Esophagus muscularis mucosa (tissue), 4 donors: Measurements from ENCODE around the gene TBX15. TPM values are rescaled to one million over a fixed set of nuclear protein-coding genes. Genes with fewer than 3 reads are reported as not detected.

Experiments
- DNase-seq: peaks from one replicate; pipeline ENCODE4 v3.0.0-alpha.2; 2017; ENCODE audit errors: extremely low spot score
- H3K27ac ChIP-seq, 4 donors: fragments of 200-600 bp; sonication (generic); replicated peaks in 1 of 4; 1 replicate in 3 of 4; 2 replicates in 1 of 4; pipeline ENCODE4 v1.5.1; 2016 to 2019; ENCODE audit warnings: mild to moderate bottlenecking in 1 of 4
- H3K27me3 ChIP-seq, 4 donors: fragments of 200-600 bp; sonication (generic); one replicate each; pipeline versions ENCODE4 v1.5.1 to v1.6.0; 2016 to 2019
- H3K36me3 ChIP-seq, 4 donors: fragments of 200-600 bp; sonication (generic); one replicate each; pipeline ENCODE4 v1.5.1; 2016 to 2019
- H3K4me1 ChIP-seq, 4 donors: fragments of 200-600 bp; sonication (generic); one replicate each; pipeline ENCODE4 v1.5.1; 2016 to 2019
- H3K4me3 ChIP-seq, 4 donors: fragments of 200-600 bp; sonication (generic); 1 replicate in 2 of 4; 2 replicates in 2 of 4; pipeline ENCODE4 v1.5.1; 2016 to 2019; ENCODE audit warnings: mild to moderate bottlenecking in 4 of 4, moderate library complexity in 1 of 4
- H3K9me3 ChIP-seq, 4 donors: fragments of 200-600 bp; sonication (generic); 1 replicate in 3 of 4; 2 replicates in 1 of 4; pipeline ENCODE4 v1.5.1; 2016 to 2019
- EP300 ChIP-seq: sonication (generic); formaldehyde crosslinking; IDR thresholded peaks from one replicate; pipeline ENCODE4 v1.6.1; 2017; ENCODE audit warnings: antibody characterized with exemption
- POLR2A ChIP-seq: fragments of 450-650 bp; IDR thresholded peaks from one replicate; pipeline ENCODE4 v1.6.1; 2017; ENCODE audit warnings: antibody characterized with exemption, moderate library complexity, mild to moderate bottlenecking, low read depth
- POLR2AphosphoS5 ChIP-seq, 2 donors: sonication (generic); formaldehyde crosslinking; IDR thresholded peaks; one replicate each; pipeline ENCODE4 v1.6.1; 2017; ENCODE audit warnings: antibody characterized with exemption in 2 of 2
- WGBS: methylation state at CpG from one replicate; pipeline ENCODE4 v1.1.5; 2018; 5-methylcytosine and 5-hydroxymethylcytosine counted together
- intact Hi-C: fragments of 100-400 bp; cut with DNase I; formaldehyde crosslinking; loops from one replicate; pipeline ENCODE4 v1.15.1; 2023
- total RNA-seq, 4 donors: library from RNA; depleted of rRNA; stranded (reverse); fragments of >200 nt; gene quantifications; one replicate each; pipeline versions ENCODE4 v1.1.0 to v1.2.1, GENCODE V29; 2016
- TF ChIP-seq, protein P1 (sequence below), 3 experiments: fragments of 200-600 bp in 2 of 3; fragments of 450-650 bp in 1 of 3; sonication (generic) in 2 of 3; IDR thresholded peaks; one replicate each; pipeline ENCODE4 v1.5.1; 2017 to 2019; ENCODE audit warnings: antibody characterized with exemption in 3 of 3, mild to moderate bottlenecking in 2 of 3, moderate library complexity in 1 of 3

The TBX15 gene
- total RNA-seq, 4 donors from 2014 or later: 0.42 to 1.2 (median 0.79) TPM

- Histone ChIP-seq H3K27me3 (peaks cover 4 to 100% (median 87%) of the 10 kb centered on the region in 4 donors), H3K4me1 (peaks cover 32 to 62% (median 54%) of the 10 kb centered on the region in 4 donors), H3K4me3 (peak overlapping the region in 1 of 4 donors; percentile 36), H3K36me3 (no peaks in the 10 kb centered on the region), H3K9me3 (no peaks in the 10 kb centered on the region), H3K27ac (no peak overlapping the region)
- no peak for TF ChIP-seq POLR2A
- TF ChIP-seq, protein P1, sequence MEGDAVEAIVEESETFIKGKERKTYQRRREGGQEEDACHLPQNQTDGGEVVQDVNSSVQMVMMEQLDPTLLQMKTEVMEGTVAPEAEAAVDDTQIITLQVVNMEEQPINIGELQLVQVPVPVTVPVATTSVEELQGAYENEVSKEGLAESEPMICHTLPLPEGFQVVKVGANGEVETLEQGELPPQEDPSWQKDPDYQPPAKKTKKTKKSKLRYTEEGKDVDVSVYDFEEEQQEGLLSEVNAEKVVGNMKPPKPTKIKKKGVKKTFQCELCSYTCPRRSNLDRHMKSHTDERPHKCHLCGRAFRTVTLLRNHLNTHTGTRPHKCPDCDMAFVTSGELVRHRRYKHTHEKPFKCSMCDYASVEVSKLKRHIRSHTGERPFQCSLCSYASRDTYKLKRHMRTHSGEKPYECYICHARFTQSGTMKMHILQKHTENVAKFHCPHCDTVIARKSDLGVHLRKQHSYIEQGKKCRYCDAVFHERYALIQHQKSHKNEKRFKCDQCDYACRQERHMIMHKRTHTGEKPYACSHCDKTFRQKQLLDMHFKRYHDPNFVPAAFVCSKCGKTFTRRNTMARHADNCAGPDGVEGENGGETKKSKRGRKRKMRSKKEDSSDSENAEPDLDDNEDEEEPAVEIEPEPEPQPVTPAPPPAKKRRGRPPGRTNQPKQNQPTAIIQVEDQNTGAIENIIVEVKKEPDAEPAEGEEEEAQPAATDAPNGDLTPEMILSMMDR (IDR thresholded peaks at IDR 0.05): no peak
- TF ChIP-seq EP300: no peak
- no peak for TF ChIP-seq POLR2AphosphoS5 (IDR thresholded peaks at IDR 0.05)
- 46% methylated on average over 21 of the region's 22 CpGs for WGBS
- intact Hi-C loops: no loop called here
- no peak for DNase-seq
Measured at GRCh38 chr1:118983558-118984041, 4.5 kb downstream of the TBX15 start.

GRCh38 chr1:118982821-118983557 lies 5.2 kb downstream of the TBX15 start:
- H3K27me3 ChIP-seq: peaks cover 4 to 100% (median 81%) of the 10 kb centered on the region in 4 donors
- intact Hi-C loops: no loop called here
- no peak overlapping the region for H3K4me3 ChIP-seq
- H3K27ac ChIP-seq: no peak overlapping the region
- no peaks in the 10 kb centered on the region for H3K36me3 ChIP-seq
- no peak for DNase-seq
- H3K4me1 ChIP-seq: peaks cover 30 to 56% (median 48%) of the 10 kb centered on the region in 4 donors
- no peaks in the 10 kb centered on the region for H3K9me3 ChIP-seq
- no peak for TF ChIP-seq POLR2AphosphoS5 (IDR thresholded peaks at IDR 0.05)
- no peak for TF ChIP-seq POLR2A
- TF ChIP-seq EP300: no peak
- WGBS: 26% methylated on average over 26 of the region's 26 CpGs

- Histone ChIP-seq H3K27me3 (peaks cover 4 to 100% (median 73%) of the 10 kb centered on the region in 4 donors), H3K9me3 (no peaks in the 10 kb centered on the region), H3K4me3 (no peak overlapping the region), H3K27ac (no peak overlapping the region), H3K4me1 (peaks cover 23 to 49% (median 41%) of the 10 kb centered on the region in 4 donors), H3K36me3 (no peaks in the 10 kb centered on the region)
- intact Hi-C loops: no loop called here
- 59% methylated on average over 6 of the region's 6 CpGs for WGBS
- TF ChIP-seq POLR2A (no peak), POLR2AphosphoS5 (IDR thresholded peaks at IDR 0.05) (no peak), EP300 (no peak)
- TF ChIP-seq, protein P1 (IDR thresholded peaks at IDR 0.05): no peak
- no peak for DNase-seq
Measured at GRCh38 chr1:118982266-118982665, 5.9 kb downstream of the TBX15 start.

DNA sequence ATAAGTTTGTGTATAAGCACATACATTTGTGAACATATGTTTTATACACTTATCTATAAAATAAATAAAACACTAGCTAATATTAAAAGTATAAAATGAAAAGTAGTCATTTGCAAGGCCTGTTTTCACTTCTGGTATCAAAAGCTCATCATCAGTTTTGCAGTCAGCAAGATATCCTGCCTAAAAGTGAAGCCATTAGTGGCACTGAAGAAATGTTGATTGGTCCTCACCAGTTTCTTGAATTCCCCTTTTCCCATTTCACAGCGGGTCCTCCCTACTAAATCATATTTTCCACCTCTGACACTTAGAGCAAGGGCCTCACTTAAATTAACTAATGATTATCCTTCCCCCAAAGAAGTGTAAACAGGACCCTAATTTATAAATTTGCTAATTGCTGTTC lies 6.7 kb downstream of the TBX15 start:
- 23% methylated on average over 1 of the region's 1 CpG for WGBS
- Histone ChIP-seq H3K36me3 (no peaks in the 10 kb centered on the region), H3K27me3 (peaks cover 4 to 92% (median 65%) of the 10 kb centered on the region in 4 donors), H3K9me3 (no peaks in the 10 kb centered on the region), H3K27ac (no peak overlapping the region), H3K4me3 (no peak overlapping the region), H3K4me1 (peaks cover 20 to 41% (median 33%) of the 10 kb centered on the region in 4 donors)
- DNase-seq: no peak
- intact Hi-C loops: no loop called here
- TF ChIP-seq, protein P1 (IDR thresholded peaks at IDR 0.05): no peak
- TF ChIP-seq EP300 (no peak), POLR2AphosphoS5 (IDR thresholded peaks at IDR 0.05) (no peak), POLR2A (no peak)

DNA sequence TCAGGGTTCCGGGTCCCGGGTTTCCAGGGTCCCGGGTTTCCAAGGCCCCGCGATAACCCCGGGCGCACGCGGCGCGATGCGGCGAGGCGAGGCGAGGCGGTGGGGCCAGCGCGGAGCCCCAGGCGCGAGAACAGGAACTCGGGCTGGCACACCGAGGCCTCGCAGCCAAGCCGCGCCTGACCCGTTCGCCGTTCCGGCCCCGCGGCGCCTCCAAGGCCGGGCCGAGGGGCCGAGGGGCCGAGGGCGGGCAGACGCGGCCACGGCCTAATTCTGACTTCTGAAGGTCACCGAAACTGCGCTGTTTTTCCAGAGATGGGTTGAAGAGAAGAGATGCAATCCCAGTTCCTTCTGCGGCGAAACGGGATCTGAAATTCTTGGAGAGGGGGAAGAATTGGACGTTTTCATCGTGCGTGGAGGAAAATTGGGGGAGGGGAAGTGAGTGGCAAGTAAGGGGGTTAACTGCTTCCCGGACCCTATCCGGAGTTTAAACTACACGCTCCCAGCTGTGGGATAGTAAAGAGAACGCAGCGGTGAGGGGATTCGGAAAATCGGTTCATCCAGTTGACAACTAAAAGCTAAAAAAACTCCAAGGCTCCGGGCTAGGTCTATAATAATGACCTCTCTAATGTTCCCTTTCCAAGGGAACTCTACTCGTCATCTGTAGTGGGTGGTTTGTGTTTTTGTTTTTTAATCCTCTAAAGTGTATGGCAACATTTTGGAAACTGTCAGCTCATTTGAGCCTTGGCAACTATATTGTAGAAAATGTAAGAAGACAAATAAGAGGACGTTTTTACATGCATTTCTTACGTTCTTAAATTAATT lies 8.2 kb downstream of the TBX15 start:
- TF ChIP-seq, protein P1 (IDR thresholded peaks at IDR 0.05): no peak
- TF ChIP-seq POLR2AphosphoS5 (IDR thresholded peaks at IDR 0.05) (no peak), EP300 (no peak), POLR2A (no peak)
- no peaks in the 10 kb centered on the region for H3K9me3 ChIP-seq
- no peaks in the 10 kb centered on the region for H3K36me3 ChIP-seq
- no peak for DNase-seq
- intact Hi-C loops: no loop called here
- H3K27ac ChIP-seq: no peak overlapping the region
- H3K27me3 ChIP-seq: peaks cover 0 to 78% (median 50%) of the 10 kb centered on the region in 4 donors
- WGBS: 13% methylated on average over 55 of the region's 59 CpGs
- peak overlapping the region; percentile 11 to 27 (median 22) for H3K4me3 ChIP-seq
- peaks cover 14 to 26% (median 23%) of the 10 kb centered on the region in 4 donors for H3K4me1 ChIP-seq
